H9 (cell line): ENCODE results near the gene FAM209A. TPM values are rescaled to one million over a fixed set of nuclear protein-coding genes. Genes with fewer than 3 reads are reported as not detected.

Experiments used
- DNase-seq: peaks from one replicate; pipeline ENCODE4 v3.0.0-alpha.2; 2017
- H2AFZ ChIP-seq: one replicate; pipeline ENCODE4 v1.6.1; 2013; ENCODE audit warnings: mild to moderate bottlenecking, low read length, control low read depth, moderate library complexity
- H2AK5ac ChIP-seq: 2 replicates; pipeline ENCODE4 v1.6.1; 2013; ENCODE audit warnings: low read length, control low read depth, mixed read lengths; ENCODE audit not compliant: insufficient read length
- H2BK120ac ChIP-seq: one replicate; pipeline ENCODE4 v1.6.1; 2013; ENCODE audit warnings: low read depth, mild to moderate bottlenecking, low read length, control low read depth, inconsistent platforms; ENCODE audit not compliant: poor library complexity, severe bottlenecking
- H2BK12ac ChIP-seq: 2 replicates; pipeline ENCODE4 v1.6.1; 2013; ENCODE audit warnings: low read length, control low read depth, mixed read lengths, low read depth; ENCODE audit not compliant: insufficient read length
- H2BK15ac ChIP-seq: 2 replicates; pipeline ENCODE4 v1.6.1; 2013; ENCODE audit warnings: low read depth, low read length, control low read depth
- H2BK20ac ChIP-seq: one replicate; pipeline ENCODE4 v1.6.1; 2013; ENCODE audit warnings: low read depth, mild to moderate bottlenecking, low read length, control low read depth, inconsistent platforms; ENCODE audit not compliant: poor library complexity, severe bottlenecking
- H2BK5ac ChIP-seq: 2 replicates; pipeline ENCODE4 v1.6.1; 2013; ENCODE audit warnings: low read length, control low read depth, mixed read lengths; ENCODE audit not compliant: insufficient read length
- H3K14ac ChIP-seq: 2 replicates; pipeline ENCODE4 v1.6.1; 2013; ENCODE audit warnings: low read length, control low read depth; ENCODE audit not compliant: insufficient read depth
- H3K18ac ChIP-seq: 2 replicates; pipeline ENCODE4 v1.6.1; 2013; ENCODE audit warnings: low read depth, mild to moderate bottlenecking, mixed read lengths, low read length, control low read depth; ENCODE audit not compliant: insufficient read length
- H3K23ac ChIP-seq: 2 replicates; pipeline ENCODE4 v1.6.1; 2013; ENCODE audit warnings: low read length, control low read depth, mixed read lengths, low read depth; ENCODE audit not compliant: insufficient read length
- H3K23me2 ChIP-seq: 2 replicates; pipeline ENCODE4 v1.6.1; 2013; ENCODE audit warnings: low read depth, mild to moderate bottlenecking, mixed read lengths, low read length, control low read depth; ENCODE audit not compliant: insufficient read length, poor library complexity, severe bottlenecking
- H3K27ac ChIP-seq: 2 replicates; pipeline ENCODE4 v1.5.1; 2013; ENCODE audit warnings: low read length, control low read depth, mixed read lengths, low read depth; ENCODE audit not compliant: insufficient read length
- H3K27me3 ChIP-seq: 2 replicates; pipeline ENCODE4 v1.6.1; 2013; ENCODE audit warnings: low read length, control low read depth, inconsistent platforms; ENCODE audit not compliant: insufficient read depth
- H3K4ac ChIP-seq: 2 replicates; pipeline ENCODE4 v1.6.1; 2013; ENCODE audit warnings: low read depth, mild to moderate bottlenecking, control low read depth, inconsistent platforms, low read length, moderate library complexity
- H3K4me1 ChIP-seq: 2 replicates; pipeline ENCODE4 v1.6.1; 2013; ENCODE audit warnings: low read length, control low read depth, inconsistent platforms; ENCODE audit not compliant: insufficient read depth
- H3K4me2 ChIP-seq: 2 replicates; pipeline ENCODE4 v1.6.1; 2013; ENCODE audit warnings: low read length, control low read depth, mixed read lengths; ENCODE audit not compliant: insufficient read length, insufficient read depth
- H3K56ac ChIP-seq: 2 replicates; pipeline ENCODE4 v1.6.1; 2013; ENCODE audit warnings: low read depth, mild to moderate bottlenecking, mixed read lengths, low read length, control low read depth; ENCODE audit not compliant: insufficient read length
- H3K79me1 ChIP-seq: 2 replicates; pipeline ENCODE4 v1.6.1; 2013; ENCODE audit warnings: low read depth, mild to moderate bottlenecking, moderate library complexity, low read length, control low read depth, inconsistent platforms; ENCODE audit not compliant: insufficient read depth, poor library complexity, severe bottlenecking
- H3K79me2 ChIP-seq: 2 replicates; pipeline ENCODE4 v1.6.1; 2013; ENCODE audit warnings: low read length, control low read depth, inconsistent platforms; ENCODE audit not compliant: insufficient read depth
- H3K9ac ChIP-seq: 2 replicates; pipeline ENCODE4 v1.6.1; 2013; ENCODE audit warnings: low read length, control low read depth, mixed read lengths; ENCODE audit not compliant: insufficient read length; ENCODE audit errors: extremely low read depth
- H3K9me3 ChIP-seq: one replicate; pipeline ENCODE4 v1.6.1; 2013; ENCODE audit warnings: low read depth, low read length, inconsistent platforms; ENCODE audit not compliant: control insufficient read depth
- H3T11ph ChIP-seq: one replicate; pipeline ENCODE4 v1.6.1; 2013; ENCODE audit warnings: mild to moderate bottlenecking, low read length, control low read depth, inconsistent platforms
- H4K20me1 ChIP-seq: one replicate; pipeline ENCODE4 v1.6.1; 2013; ENCODE audit not compliant: control insufficient read depth, insufficient read length, insufficient read depth
- H4K5ac ChIP-seq: 2 replicates; pipeline ENCODE4 v1.6.1; 2013; ENCODE audit warnings: low read depth, mild to moderate bottlenecking, mixed read lengths, low read length, control low read depth; ENCODE audit not compliant: insufficient read length
- H4K8ac ChIP-seq: replicated peaks from 2 replicates; pipeline ENCODE4 v1.6.1; 2013; ENCODE audit warnings: low read length, control low read depth, mixed read lengths, low read depth; ENCODE audit not compliant: insufficient read length
- H4K91ac ChIP-seq: 2 replicates; pipeline ENCODE4 v1.6.1; 2013; ENCODE audit warnings: low read depth, mild to moderate bottlenecking, moderate library complexity, mixed read lengths, low read length, control low read depth; ENCODE audit not compliant: insufficient read length
- H3K27ac Mint-ChIP-seq, 3 experiments: 2 replicates in 2 of 3; 3 replicates in 1 of 3; pipeline ENCODE4 v1.8.0; 2020 to 2021; ENCODE audit warnings: mixed read lengths in 3 of 3, mild to moderate bottlenecking in 1 of 3, moderate library complexity in 1 of 3
- H3K27me3 Mint-ChIP-seq: 2 replicates; pipeline ENCODE4 v1.8.0; 2021; ENCODE audit warnings: low read depth, mild to moderate bottlenecking, moderate library complexity, mixed read lengths
- H3K36me3 Mint-ChIP-seq, 3 experiments: 2 replicates in 2 of 3; 3 replicates in 1 of 3; pipeline ENCODE4 v1.8.0; 2020 to 2021; ENCODE audit warnings: low read depth in 3 of 3, mixed read lengths in 3 of 3; ENCODE audit not compliant: insufficient read depth in 1 of 3
- H3K4me1 Mint-ChIP-seq, 2 experiments: 2 replicates each; pipeline ENCODE4 v1.8.0; 2020; ENCODE audit warnings: mixed read lengths in 2 of 2
- H3K4me3 Mint-ChIP-seq, 2 experiments: 2 replicates in 1 of 2; 3 replicates in 1 of 2; pipeline ENCODE4 v1.8.0; 2020 to 2021; ENCODE audit warnings: mild to moderate bottlenecking in 2 of 2, mixed read lengths in 2 of 2, moderate library complexity in 1 of 2
- H3K9me3 Mint-ChIP-seq, 2 experiments: 2 replicates in 1 of 2; 3 replicates in 1 of 2; pipeline ENCODE4 v1.8.0; 2020; ENCODE audit warnings: mild to moderate bottlenecking in 2 of 2, mixed read lengths in 2 of 2, moderate library complexity in 1 of 2
- CTCF ChIP-seq: fragments of 200-600 bp; sonication (generic); conservative IDR thresholded peaks from 3 replicates; pipeline ENCODE4 v1.8.0; 2021; ENCODE audit warnings: antibody characterized with exemption, mild to moderate bottlenecking
- WGBS: extraction: QIAGEN DNeasy Blood & Tissue Kit; methylation state at CpG from one replicate; pipeline ENCODE4 v1.1.7; 2013; ENCODE audit warnings: missing lambda C conversion rate, low lambda C conversion rate, mixed read lengths; ENCODE audit not compliant: insufficient read length; ENCODE audit errors: extremely low coverage; 5-methylcytosine and 5-hydroxymethylcytosine counted together
- total RNA-seq: library from RNA; stranded (reverse); gene quantifications from 2 replicates; pipeline ENCODE4 v1.2.1, GENCODE V29; 2021

FAM209A gene
- total RNA-seq, 1 experiment from 2014 or later, result not detected

- Histone ChIP-seq H3K4me1 (no peaks in the 10 kb centered on the region), H4K8ac (no peak overlapping the region), H2BK120ac (no peak overlapping the region), H2AK5ac (no peak overlapping the region), H3K18ac (no peak overlapping the region), H3K79me1 (no peaks in the 10 kb centered on the region), H3K9me3 (no peaks in the 10 kb centered on the region), H3K4me2 (no peak overlapping the region), H3K4ac (no peak overlapping the region), H4K20me1 (no peaks in the 10 kb centered on the region), H4K91ac (no peak overlapping the region), H3K79me2 (no peaks in the 10 kb centered on the region), H2BK15ac (no peak overlapping the region), H2BK20ac (no peak overlapping the region), H3K14ac (no peak overlapping the region), H3T11ph (no peak overlapping the region), H3K27me3 (no peaks in the 10 kb centered on the region), H2AFZ (no peak overlapping the region), H3K23ac (no peak overlapping the region), H3K9ac (no peak overlapping the region), H4K5ac (no peak overlapping the region), H3K56ac (no peak overlapping the region), H3K23me2 (no peaks in the 10 kb centered on the region), H2BK12ac (no peak overlapping the region), H3K27ac (no peak overlapping the region), H2BK5ac (no peak overlapping the region)
- no CpG with 5 or more reads among the region's 4 CpGs for WGBS
- DNase-seq, result no peak
- no peaks in the 10 kb centered on the region for H3K36me3 Mint-ChIP-seq
- TF ChIP-seq CTCF, result no peak
- peaks cover 8% of the 10 kb centered on the region in 2 experiments; a peak in 3 of 4 replicates for H3K4me1 Mint-ChIP-seq
- H3K27me3 Mint-ChIP-seq, result peaks cover 2% of the 10 kb centered on the region; the same call in 1 of the 2 replicates
- no peak overlapping the region for H3K4me3 Mint-ChIP-seq
- H3K9me3 Mint-ChIP-seq, result peaks cover 0 to 3% of the 10 kb centered on the region in 2 experiments; a peak in 2 of 5 replicates
- H3K27ac Mint-ChIP-seq, result no peak overlapping the region; a peak in 1 of 7 replicates
These were observed 47.6 kb downstream of the FAM209A start for GRCh38 chr20:56572172-56572571.
